Measurements from ENCODE around the gene TRABD2A.

Gene TRABD2A

DNA sequence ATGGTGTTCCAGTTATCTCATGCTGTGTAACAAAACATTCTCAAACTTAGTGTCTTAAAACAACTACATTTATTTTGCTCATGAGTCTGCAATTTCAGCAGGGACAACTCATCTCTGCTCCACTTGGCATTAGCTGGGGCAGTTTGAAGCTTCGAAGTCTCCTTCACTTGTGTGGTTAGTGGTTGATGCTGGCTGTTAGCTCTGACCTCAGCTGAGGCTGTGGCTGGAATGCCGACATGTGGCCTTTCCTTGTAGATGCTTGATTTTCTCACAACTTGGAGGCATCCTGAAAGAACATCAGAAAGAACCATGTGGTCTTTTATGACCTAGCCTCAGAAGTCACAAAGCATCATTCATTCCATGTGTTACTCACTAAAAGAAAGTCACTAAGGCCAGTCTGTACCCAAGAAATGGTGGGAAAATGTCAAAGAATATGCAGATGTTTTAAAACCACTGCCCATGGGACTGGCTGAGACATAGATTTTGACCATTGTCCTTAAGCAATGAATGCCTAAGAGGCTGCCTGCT is 20.8 kb upstream of the TRABD2A start:
- TF ChIP-seq, protein P1, sequence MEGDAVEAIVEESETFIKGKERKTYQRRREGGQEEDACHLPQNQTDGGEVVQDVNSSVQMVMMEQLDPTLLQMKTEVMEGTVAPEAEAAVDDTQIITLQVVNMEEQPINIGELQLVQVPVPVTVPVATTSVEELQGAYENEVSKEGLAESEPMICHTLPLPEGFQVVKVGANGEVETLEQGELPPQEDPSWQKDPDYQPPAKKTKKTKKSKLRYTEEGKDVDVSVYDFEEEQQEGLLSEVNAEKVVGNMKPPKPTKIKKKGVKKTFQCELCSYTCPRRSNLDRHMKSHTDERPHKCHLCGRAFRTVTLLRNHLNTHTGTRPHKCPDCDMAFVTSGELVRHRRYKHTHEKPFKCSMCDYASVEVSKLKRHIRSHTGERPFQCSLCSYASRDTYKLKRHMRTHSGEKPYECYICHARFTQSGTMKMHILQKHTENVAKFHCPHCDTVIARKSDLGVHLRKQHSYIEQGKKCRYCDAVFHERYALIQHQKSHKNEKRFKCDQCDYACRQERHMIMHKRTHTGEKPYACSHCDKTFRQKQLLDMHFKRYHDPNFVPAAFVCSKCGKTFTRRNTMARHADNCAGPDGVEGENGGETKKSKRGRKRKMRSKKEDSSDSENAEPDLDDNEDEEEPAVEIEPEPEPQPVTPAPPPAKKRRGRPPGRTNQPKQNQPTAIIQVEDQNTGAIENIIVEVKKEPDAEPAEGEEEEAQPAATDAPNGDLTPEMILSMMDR (IDR thresholded peaks at IDR 0.05; ENCODE audit: low read depth, low read length) = no peak
- H3K4me3 ChIP-seq (ENCODE audit: low read depth, low read length) = no peak overlapping the region

DNA sequence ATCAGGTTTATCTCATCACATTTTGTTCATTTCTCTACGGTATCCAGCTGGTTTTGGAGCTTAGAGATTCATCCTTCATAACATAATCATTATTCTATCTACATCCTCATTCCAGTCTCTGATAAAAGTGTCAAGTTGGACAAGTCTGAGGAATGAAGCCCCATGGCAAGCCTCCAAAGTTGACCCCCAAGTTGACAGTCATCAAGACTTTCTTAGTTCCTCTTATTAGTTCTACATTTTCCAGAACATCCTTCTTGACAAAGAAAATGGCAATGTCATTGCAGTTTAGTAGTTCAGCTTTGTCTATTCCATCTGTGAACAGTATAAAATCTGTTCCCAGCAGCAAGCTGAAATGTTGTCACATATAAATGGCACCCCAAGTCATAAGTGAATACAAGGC is 20.1 kb upstream of the TRABD2A start:
- TF ChIP-seq, protein P1 (IDR thresholded peaks at IDR 0.05; ENCODE audit: low read depth, low read length) = no peak
- no peak overlapping the region for H3K4me3 ChIP-seq (ENCODE audit: low read depth, low read length)

DNA sequence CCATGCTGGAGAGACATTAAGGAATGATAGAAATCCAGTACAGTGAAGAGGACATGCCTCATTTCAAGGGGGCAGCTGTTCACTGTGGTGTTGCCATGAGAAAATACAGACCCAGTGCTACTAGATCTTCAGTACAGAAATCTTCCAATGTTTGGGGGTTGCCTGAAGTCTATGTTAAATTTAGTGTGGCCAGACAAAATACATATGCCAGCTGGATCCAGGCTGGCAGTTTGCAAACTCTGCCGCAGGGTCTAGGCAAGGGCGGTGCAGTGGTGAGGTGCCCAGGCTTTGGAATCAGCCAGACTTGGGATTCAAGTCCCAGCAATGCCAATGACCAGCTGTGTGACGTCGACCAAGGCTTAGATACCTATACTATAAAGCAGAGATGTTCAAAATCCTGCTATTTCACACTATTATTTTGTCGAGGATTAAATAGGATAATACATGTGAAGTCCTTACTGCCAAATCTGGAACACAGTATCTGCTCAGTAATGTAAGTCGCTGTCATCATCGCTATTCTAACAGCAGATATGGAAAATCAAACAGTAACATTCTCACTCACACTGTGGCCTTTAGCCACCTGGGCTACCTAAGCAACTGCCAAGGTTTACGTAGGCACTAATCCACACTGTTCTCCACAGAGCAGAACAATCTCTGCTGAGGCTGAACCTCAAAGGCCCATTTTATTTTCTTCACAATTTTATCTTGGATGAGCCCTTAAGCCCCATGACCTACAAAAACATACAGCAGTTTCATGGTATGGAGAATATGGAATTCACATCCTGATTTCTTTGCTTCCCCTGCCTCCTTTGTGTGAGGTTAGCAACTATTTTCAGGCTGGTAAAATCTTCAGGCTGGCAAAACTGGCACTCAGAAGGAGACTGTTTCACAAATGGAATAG is 18.7 kb upstream of the TRABD2A start:
- TF ChIP-seq, protein P1 (IDR thresholded peaks at IDR 0.05; ENCODE audit: low read depth, low read length) = no peak
- H3K4me3 ChIP-seq (ENCODE audit: low read depth, low read length) = no peak overlapping the region

DNA sequence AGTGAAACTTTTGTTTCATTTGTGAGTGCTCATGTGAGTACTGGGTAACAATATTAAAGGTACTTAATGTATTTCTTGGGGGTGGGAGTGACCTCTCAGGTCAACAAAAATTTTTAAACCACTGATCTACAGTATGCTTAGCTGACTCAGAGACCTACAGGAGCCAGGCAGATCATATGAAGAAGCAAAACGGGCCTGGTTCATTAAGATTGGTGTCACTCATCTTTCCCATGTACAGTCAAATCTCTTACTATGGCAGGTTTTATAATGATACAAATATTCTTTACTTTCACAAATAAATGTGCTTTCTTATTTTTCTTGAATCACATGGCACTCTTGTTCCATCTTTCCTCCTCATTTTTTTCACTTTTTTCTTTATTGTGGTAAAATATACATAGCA is 16.9 kb upstream of the TRABD2A start:
- TF ChIP-seq, protein P1 (IDR thresholded peaks at IDR 0.05; ENCODE audit: low read depth, low read length) = no peak

DNA sequence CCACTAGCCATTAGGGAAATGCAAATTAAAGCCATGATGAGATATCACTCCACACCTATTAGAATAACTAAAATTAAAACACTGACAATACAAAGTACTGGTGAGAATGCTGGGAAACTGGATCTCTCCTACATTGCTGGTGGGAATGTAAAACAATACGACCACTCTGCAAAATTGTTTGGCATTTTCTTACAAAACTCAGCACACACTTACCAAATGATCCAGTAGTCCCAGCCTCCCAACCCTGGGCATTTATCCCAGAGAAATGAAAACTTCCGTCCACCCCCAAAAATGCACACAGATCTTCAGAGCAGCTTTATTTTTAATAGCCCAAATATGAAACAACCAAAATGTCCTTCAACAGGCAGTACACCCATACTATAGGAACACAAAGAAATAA is 15.7 kb upstream of the TRABD2A start:
- H3K4me3 ChIP-seq (ENCODE audit: low read depth, low read length) = no peak overlapping the region
- TF ChIP-seq, protein P1 (IDR thresholded peaks at IDR 0.05; ENCODE audit: low read depth, low read length) = no peak

More for the DNA sequence above, 16.9 kb upstream of the TRABD2A start:
- no peak overlapping the region for H3K4me3 ChIP-seq (ENCODE audit: low read depth, low read length)

DNA sequence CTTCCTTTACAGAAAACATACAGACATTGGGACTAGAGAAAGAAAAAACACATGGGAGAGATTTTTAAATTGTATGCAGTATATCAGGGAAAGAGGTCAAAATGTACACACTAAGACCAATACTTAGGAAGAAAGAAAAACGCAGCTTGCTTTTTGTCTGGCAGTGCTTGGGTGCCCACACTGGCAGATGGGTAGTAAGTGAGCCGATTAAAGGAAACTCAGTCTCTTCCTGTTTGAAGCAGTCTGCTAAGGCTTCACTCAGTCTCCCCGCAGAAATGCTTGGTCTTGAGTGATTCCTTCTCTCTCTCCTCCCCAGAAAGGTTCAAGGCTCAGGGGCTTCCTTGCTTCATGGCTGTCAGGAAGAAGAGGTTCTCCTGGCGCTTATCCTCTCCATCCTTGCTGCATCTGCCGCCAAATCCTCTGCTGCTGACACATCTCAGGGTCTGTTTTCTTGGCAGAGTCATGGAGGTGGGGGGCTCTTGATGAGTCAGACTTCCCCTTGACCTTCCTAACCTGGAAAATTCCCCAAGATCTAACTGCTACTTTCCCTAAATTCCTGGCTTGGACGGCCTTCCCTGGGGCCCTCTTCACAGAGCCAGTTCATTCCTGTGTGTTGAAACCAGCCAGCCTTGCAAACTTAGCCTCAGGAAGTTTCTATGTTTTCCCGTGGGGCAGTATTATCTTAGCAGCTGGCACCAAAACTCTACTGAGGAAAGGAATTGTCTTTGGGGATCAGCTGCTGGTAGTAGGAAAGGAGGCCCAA is 14.1 kb upstream of the TRABD2A start:
- TF ChIP-seq, protein P1 (IDR thresholded peaks at IDR 0.05; ENCODE audit: low read depth, low read length) = no peak
- H3K4me3 ChIP-seq (ENCODE audit: low read depth, low read length) = no peak overlapping the region
